Stimulated activated CD4-positive, alpha-beta T cell treated with anti-CD3 and anti-CD28 coated beads, Interleukin-2, amount 100 ng/mL, for 48 hours (primary cell): Measurements from ENCODE around the gene RASL10B.
"Not testable (repeated sequence)": the region's sequence is repeated elsewhere in the genome, so short reads cannot be mapped to it uniquely, and the experiment has no call there.

Source experiments
- DNase-seq, 2 donors: peaks; one replicate each; pipeline ENCODE4 v3.0.0-alpha.2; 2020

RASL10B gene

GRCh38 chr17:35743626-35744328 is 12.3 kb downstream of the RASL10B start:
- DNase-seq, result no peak

DNA sequence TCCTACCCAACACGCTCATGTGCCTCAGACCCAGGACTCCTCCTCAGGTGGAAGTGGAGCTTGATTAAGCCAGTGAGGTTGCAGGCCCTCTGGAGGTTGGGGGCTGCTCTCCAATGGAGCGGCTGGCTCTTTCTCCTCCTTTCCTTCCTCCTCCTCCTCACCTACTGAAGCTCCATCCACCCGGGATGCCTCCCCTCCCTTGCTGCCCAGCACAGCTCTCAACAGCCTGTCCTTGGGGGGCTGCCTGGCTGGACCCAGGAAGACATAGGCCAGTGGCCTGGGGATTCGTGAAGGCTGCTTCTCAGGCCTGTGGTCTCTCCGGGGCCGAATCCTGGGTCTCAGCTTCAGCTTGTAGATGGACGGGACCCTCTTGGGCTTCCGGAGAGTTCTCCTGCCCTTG is 13.4 kb downstream of the RASL10B start:
- no peak for DNase-seq

DNA sequence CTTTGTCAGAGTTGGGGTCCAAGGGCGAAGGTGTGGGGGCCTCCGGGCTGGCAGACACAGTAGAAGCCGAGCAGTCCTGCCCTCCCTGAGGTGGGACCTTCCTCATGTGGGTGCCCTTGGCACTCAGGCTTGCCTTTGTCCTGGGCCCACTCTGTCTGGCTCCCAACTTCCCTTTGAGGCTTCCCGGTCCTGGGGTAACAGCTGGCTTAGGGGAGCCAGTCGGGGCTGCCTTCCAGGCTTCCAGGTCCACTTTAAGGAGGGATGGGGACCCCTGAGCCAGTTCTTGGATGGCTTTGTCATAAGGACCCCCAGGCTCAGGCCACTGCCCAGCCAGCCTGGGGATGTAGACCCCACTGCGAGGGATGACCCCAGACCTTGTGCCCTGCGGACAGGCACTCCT is 13.8 kb downstream of the RASL10B start:
- DNase-seq, result no peak

- DNase-seq, result no peak
Measured at GRCh38 chr17:35745749-35746320, 14.4 kb downstream of the RASL10B start.

- DNase-seq, result peak; percentile 80 to 81
Measured at GRCh38 chr17:35747540-35748017, 16.1 kb downstream of the RASL10B start.

- no peak for DNase-seq
Measured at GRCh38 chr17:35748341-35748841, 17.0 kb downstream of the RASL10B start.

- no peak for DNase-seq
Measured at GRCh38 chr17:35748979-35749378, 17.5 kb downstream of the RASL10B start.

DNA sequence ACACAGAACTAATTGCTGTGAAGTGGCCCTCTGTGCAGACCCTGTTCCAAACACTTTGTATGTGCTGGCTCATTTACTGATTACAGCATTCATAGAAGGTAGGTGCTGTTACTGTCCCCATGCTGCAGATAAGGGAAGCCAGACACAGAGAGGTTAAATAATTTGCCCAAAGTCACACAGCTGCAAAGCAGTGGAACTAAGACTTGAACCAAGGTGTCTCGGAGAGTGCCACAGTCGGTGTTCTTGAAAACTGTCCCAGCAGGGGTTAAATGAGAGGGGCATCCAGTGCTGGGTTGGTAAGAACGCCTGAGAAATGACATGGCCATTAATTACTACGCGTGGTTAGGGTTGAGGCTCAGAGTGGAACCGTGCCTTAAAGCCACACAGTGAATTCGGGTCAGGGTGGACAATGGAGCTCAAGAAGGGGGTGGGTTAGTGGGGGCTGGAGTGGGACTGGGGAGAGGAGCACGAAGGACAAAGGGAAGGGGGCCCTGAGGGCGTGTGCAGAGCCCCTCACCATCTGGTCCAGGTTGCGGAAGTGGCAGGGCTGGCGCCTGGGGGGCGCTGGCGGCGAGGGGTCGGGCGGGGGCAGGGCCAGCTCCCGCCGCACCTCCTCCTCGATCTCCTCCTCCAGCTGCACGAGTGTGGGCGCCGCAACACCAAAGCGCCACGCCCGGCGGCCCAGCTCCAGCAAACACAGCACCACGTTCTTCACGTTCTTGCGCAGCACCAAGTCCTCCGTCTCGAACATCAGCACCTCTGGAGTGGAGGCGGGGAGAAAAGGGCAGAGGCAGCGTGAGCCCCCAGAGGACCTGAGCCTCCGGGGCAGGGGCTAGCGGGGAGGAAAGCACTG is 18.3 kb downstream of the RASL10B start:
- no peak for DNase-seq

GRCh38 chr17:35750526-35751395 is 19.3 kb downstream of the RASL10B start:
- DNase-seq, result no peak

DNA sequence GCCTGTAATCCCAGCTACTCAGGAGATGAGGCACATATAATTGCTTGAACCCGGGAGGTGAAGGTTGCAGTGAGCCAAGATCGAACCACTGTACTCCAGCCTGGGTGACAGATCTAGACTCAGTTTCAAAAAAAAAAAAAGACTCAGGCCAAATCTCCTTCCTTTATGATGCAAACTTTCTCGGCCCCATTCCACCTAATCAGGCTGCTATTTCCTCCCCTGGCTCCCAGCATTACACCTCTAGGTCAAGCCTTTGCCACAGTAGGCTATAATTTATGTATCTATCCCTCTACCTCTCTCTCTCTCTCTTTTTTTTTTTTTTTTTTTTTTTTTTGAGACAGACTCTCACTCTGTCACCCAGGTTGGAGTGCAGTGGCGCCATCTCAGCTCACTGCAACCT is 20.1 kb downstream of the RASL10B start:
- not testable (repeated sequence) for DNase-seq

DNA sequence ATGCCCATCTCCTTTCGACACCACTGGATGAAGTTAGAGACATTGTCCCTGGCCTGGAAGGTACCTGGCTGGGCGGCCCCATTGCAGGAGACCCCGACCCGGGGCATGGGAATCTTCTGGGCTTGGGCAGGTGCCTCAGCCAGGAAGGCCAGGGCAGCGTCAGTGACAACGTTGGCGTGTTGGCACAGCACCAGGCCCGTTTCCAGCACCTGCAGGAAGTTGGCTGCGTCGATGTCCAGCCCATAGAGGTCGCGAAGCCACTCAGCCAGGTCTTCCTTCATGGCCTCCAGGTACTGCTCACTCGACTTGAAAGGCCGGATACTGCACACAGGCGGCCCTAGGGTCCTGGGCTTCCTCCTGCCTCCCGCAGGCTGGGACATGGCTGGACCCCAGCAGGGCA is 21.0 kb downstream of the RASL10B start:
- no peak for DNase-seq

GRCh38 chr17:35752945-35753764 is 21.7 kb downstream of the RASL10B start, which contains the start of gene GAS2L2:
Gene GAS2L2, minus strand, starts transcription at chr17:35753239. Its CDS starts 389 bp downstream, at chr17:35752850.
- no peak for DNase-seq

DNA sequence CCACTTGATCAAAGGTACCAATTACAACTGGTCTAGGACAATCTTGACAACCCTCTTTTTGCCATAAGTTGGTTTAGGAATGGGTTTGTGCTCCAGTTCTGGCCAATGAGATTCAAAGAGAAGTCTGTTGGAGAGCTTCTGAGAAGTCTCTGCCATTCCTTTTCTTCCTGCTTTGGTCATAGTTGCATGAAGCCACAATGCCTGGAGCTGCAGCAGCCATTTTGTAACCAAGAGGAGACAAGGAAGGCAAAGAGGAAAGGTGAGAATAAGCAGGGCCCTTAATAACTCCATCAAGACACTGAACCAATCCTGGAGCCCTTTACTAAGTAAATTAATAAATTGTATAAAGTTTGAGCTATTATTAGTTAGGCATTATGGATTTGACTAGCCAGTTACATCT is 25.8 kb downstream of the RASL10B start:
- DNase-seq, result no peak

DNA sequence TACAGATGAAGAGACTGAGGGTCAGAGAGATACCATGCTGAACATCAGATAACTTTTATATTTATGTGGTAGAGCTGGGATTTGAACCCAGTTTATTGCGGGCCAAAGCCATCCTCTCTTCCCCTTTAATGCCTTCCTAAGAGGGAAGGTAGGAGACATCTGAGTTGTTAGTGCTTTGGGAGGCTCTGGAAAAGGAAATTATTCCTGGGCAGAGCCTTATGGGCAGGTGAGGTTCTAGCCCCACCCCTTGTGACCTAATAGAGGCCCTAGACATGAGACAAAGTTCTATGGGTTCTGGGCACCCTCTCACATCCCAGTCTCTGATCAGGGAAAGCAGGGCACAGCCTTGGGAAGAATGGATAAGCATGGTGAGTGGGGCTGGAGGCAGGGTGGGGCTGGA is 29.1 kb downstream of the RASL10B start, which contains the start of gene C17orf50:
C17orf50 (plus strand) TSS at position 301 of the 400 bp plus-strand sequence; CDS start at position 356, 55 bp downstream.
- DNase-seq, result no peak

- DNase-seq, result no peak
Measured at GRCh38 chr17:35761601-35762000, 30.2 kb downstream of the RASL10B start.

DNA sequence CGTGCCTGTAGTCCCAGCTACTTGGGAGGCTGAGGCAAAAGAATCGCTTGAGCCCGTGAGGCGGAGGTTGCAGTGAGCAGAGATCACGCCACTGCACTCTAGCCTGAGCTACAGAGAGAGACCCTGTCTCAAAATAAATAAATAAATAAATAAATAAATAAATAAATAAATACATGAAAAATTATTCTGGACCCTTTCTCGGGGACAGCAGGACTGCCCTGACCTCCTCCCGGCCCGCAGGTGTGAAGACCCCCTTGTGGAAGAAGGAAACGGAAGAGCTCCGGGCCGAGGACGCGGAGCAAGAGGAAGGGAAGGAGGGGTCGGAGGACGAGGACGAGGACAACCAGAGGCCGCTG is 32.3 kb downstream of the RASL10B start:
- no peak for DNase-seq

GRCh38 chr17:35764123-35764991 is 32.9 kb downstream of the RASL10B start:
- peak; percentile 87 to 90 for DNase-seq

- DNase-seq, result no peak
Measured at GRCh38 chr17:35765086-35765710, 33.8 kb downstream of the RASL10B start.

DNA sequence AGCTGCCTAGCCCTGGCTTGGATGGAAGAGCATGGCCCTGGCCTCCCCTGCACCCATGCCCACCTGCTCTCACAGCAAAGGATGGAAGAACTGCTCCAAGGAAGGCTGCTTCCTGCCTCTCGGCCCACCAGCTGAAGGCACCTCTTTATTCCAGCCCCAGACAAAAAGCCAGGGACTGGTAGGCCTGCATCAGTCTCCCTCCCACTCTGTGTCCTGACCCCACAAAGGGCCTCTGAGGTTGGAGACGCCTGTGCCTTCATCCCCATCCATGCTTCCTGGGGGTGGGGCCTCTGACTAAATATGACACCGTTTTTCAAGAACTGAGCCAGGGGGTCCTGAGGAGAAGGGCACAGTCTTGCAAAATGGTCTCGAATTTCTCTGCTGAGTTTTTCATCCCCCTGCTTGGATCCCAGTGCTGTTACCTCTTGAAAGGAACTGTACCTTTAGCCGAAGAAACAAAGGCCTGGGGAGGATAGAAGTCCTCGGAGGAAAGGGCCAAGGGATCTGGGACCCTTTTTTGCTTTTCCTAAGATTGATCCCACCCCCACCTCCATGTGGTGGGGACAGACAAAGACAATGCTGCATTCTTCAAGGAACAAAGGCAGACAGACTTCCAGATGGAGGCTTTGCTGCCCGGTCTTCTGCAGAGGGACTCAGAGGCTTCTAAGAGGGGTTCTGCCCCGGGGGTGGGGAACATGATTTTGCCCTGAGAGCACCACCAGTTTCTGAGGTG is 34.5 kb downstream of the RASL10B start:
- DNase-seq, result no peak
